Tibial nerve (tissue), 4 donors: ENCODE measurements around the gene ATG9B. TPM values are rescaled to one million over a fixed set of nuclear protein-coding genes. Genes with fewer than 3 reads are reported as not detected.
"Not testable (repeated sequence)": the region's sequence is repeated elsewhere in the genome, so short reads cannot be mapped to it uniquely, and the experiment has no call there.

Source experiments
- DNase-seq, 2 donors: peaks; one replicate each; pipeline ENCODE4 v3.0.0-alpha.2; 2019; ENCODE audit warnings: low spot score in 2 of 2
- H3K27ac ChIP-seq, 4 donors: fragments of 200-600 bp; sonication (generic) in 3 of 4; one replicate each; pipeline ENCODE4 v1.5.1; 2017 to 2019; ENCODE audit warnings: mild to moderate bottlenecking in 1 of 4
- H3K27me3 ChIP-seq, 2 donors: fragments of 200-600 bp; sonication (generic) in 1 of 2; one replicate each; pipeline versions ENCODE4 v1.5.1 to v1.6.0; 2017 to 2019
- H3K36me3 ChIP-seq, 3 donors: fragments of 200-600 bp; sonication (generic); one replicate each; pipeline ENCODE4 v1.5.1; 2018 to 2019
- H3K4me1 ChIP-seq, 4 donors: fragments of 200-600 bp; sonication (generic) in 3 of 4; one replicate each; pipeline ENCODE4 v1.5.1; 2017 to 2019
- H3K4me3 ChIP-seq, 4 donors: fragments of 200-600 bp; sonication (generic) in 3 of 4; one replicate each; pipeline ENCODE4 v1.5.1; 2017 to 2019; ENCODE audit warnings: mild to moderate bottlenecking in 1 of 4, moderate library complexity in 1 of 4
- H3K9me3 ChIP-seq, 4 donors: fragments of 200-600 bp; sonication (generic) in 3 of 4; one replicate each; pipeline ENCODE4 v1.5.1; 2017 to 2019
- EP300 ChIP-seq, 2 donors: sonication (generic); formaldehyde crosslinking; IDR thresholded peaks; one replicate each; pipeline ENCODE4 v1.6.1; 2017; ENCODE audit warnings: antibody characterized with exemption in 2 of 2, mild to moderate bottlenecking in 1 of 2
- POLR2A ChIP-seq, 2 donors: fragments of 450-650 bp; IDR thresholded peaks; one replicate each; pipeline ENCODE4 v1.6.1; 2017; ENCODE audit warnings: antibody characterized with exemption in 2 of 2, mild to moderate bottlenecking in 2 of 2, moderate library complexity in 2 of 2
- WGBS, 2 donors: methylation state at CpG; one replicate each; pipeline ENCODE4 v1.1.5; 2018; 5-methylcytosine and 5-hydroxymethylcytosine counted together
- total RNA-seq, 4 donors: library from RNA; depleted of rRNA; stranded (reverse); fragments of >200 nt; gene quantifications; one replicate each; pipeline ENCODE4 v1.1.0, GENCODE V29; 2016
- TF ChIP-seq, protein P1 (sequence below), 5 experiments: fragments of 200-600 bp in 3 of 5; fragments of 450-650 bp in 2 of 5; sonication (generic) in 3 of 5; IDR thresholded peaks; one replicate each; pipeline ENCODE4 v1.5.1; 2016 to 2019; ENCODE audit warnings: antibody characterized with exemption in 5 of 5, mild to moderate bottlenecking in 3 of 5, moderate library complexity in 2 of 5

ATG9B gene
- total RNA-seq, 4 donors from 2014 or later: not detected

DNA sequence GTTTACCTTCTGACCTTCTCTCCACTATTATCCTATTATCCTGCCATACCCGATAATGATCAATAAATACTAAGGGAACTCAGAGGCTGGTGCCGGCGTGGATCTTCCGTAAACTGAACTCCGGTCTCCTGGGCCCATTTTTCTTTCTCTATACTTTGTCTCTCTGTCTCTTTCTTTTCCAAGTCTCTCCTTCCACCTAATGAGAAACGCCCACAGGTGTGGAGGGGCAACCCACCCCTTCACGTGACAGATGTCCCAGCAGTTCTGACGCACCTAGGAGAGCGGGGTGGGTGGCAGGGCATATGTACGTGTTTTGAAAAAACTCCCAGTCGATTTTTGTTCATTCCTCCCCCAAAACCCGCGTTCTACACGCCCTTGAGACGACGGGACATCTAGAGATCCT is 3.4 kb upstream of the ATG9B start:
- not testable (repeated sequence) for H3K9me3 ChIP-seq, DNase-seq
- Histone ChIP-seq H3K27me3 (peaks cover 0 to 13% of the 10 kb centered on the region in 2 donors), H3K27ac (peak overlapping the region; percentile 49 to 92 (median 77)), H3K4me1 (peaks cover 0 to 17% (median 7%) of the 10 kb centered on the region in 4 donors), H3K36me3 (peaks cover 0 to 21% (median 0%) of the 10 kb centered on the region in 3 donors), H3K4me3 (peak overlapping the region; percentile 43 to 82 (median 66))
- TF ChIP-seq POLR2A (IDR thresholded peaks at IDR 0.05): peak in 1 of 2 donors; percentile 21
- 10 to 12% methylated on average over 16 of the region's 16 CpGs for WGBS, 2 donors

DNA sequence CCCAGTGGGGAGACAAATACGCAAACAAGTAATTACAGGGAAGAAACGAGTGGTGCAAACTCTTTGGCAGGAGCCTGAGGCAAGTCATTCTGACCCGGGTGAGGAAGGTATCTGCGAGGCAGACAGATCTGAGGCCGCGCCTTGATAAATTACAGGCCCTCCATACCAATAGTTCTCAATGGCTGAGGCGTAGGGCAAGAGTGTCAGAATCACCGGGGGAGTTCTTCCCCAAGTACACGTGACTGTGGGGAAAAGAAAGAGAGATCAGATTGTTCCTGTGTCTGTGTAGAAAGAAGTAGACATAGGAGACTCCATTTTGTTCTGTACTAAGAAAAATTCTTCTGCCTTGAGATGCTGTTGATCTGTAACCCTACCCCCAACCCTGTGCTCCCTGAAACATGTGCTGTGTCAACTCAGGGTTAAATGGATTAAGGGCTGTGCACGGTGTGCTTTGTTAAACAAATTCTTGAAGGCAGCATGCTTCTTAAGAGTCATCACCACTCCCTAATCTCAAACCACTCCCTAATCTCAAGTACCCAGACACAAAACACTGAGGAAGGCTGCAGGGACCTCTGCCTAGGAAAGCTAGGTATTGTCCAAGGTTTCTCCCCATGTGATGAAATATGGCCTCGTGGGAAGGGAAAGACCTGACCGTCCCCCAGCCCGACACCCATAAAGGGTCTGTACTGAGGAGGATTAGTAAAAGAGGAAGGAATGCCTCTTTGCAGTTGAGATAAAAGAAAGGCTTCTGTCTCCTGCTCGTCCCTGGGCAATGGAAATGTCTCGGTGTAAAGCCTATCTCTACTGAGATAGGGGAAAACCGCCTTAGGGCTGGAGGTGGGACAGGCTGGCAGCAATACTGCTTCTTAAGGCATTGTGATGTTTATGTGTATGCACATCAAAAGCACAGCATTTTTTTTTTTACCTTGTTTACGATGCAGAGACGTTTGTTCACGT is 2.8 kb upstream of the ATG9B start:
- not testable (repeated sequence) for DNase-seq, H3K9me3 ChIP-seq, H3K4me3 ChIP-seq
- Histone ChIP-seq H3K27me3 (peaks cover 0 to 15% of the 10 kb centered on the region in 2 donors), H3K36me3 (peaks cover 0 to 15% (median 0%) of the 10 kb centered on the region in 3 donors), H3K4me1 (peaks cover 0 to 17% (median 7%) of the 10 kb centered on the region in 4 donors), H3K27ac (peak overlapping the region in 3 of 4 donors; percentile 49 to 92 (median 76))
- WGBS, 2 donors: 44% methylated on average over 19 of the region's 19 CpGs

DNA sequence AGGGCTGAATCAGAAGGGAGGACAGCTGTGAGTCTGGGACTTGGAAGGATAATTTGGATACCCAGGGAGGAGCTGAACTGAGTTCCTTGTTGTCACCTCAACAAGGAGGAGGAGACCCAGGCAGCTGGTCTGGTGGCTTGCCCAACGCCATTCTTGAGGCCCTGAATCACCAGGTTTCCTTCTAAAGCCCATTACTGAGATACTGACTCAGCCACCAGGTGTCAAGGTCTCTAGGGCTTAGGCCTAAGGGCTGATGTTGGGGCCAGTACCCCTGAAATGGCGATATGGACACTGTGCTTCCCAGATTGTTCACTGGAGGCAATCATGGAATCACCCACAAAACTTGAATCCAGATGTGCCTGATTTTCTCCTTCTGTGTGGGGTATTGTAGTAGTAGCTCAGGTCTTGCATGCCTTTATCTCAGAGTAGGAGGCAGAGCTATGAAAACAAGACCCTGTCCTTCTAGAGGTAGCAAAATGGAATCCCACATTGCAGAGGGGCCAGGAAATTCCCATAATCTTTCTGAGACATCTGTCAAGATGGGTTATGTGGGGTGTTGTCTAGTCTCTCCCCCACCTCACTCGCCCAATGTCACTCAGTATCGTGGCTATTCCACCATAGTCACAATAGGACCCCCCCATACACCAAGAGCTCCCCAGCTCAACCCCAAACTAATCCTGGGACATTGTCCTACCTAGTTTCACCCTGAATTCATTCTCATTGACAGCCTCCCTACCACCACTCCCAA is 1.8 kb upstream of the ATG9B start:
- Histone ChIP-seq H3K9me3 (no peaks in the 10 kb centered on the region), H3K27me3 (peaks cover 0 to 23% of the 10 kb centered on the region in 2 donors), H3K4me1 (peaks cover 0 to 17% (median 7%) of the 10 kb centered on the region in 4 donors), H3K27ac (no peak overlapping the region), H3K4me3 (no peak overlapping the region), H3K36me3 (peaks cover 0 to 7% (median 0%) of the 10 kb centered on the region in 3 donors)
- no peak for DNase-seq
- WGBS, 2 donors: 76 to 83% methylated on average over 3 to 4 of the region's 4 CpGs
- TF ChIP-seq EP300 (IDR thresholded peaks at IDR 0.05) (no peak), POLR2A (IDR thresholded peaks at IDR 0.05) (no peak)
- TF ChIP-seq, protein P1, sequence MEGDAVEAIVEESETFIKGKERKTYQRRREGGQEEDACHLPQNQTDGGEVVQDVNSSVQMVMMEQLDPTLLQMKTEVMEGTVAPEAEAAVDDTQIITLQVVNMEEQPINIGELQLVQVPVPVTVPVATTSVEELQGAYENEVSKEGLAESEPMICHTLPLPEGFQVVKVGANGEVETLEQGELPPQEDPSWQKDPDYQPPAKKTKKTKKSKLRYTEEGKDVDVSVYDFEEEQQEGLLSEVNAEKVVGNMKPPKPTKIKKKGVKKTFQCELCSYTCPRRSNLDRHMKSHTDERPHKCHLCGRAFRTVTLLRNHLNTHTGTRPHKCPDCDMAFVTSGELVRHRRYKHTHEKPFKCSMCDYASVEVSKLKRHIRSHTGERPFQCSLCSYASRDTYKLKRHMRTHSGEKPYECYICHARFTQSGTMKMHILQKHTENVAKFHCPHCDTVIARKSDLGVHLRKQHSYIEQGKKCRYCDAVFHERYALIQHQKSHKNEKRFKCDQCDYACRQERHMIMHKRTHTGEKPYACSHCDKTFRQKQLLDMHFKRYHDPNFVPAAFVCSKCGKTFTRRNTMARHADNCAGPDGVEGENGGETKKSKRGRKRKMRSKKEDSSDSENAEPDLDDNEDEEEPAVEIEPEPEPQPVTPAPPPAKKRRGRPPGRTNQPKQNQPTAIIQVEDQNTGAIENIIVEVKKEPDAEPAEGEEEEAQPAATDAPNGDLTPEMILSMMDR (IDR thresholded peaks at IDR 0.05): no peak

DNA sequence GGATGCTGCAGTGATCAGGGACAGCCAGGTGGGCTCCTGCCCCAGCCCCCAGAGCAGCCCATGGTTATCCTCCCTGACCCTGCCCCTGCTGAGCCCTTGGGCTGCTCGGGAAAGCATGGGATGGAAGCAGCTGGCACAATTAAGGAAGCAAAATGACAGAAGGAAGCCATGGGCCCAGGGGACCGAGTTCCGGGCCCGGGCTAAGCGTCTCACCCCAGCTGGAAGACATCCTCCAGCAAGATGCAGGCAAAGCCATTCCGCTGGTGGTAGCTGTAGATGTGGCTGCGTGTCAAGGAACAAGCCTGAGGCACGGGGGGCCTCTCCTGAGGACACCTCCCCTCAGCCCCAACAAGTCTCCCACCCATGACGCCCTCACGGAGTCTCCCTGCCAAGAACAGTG is 1.1 kb downstream of the ATG9B start:
- peaks cover 0 to 16% (median 7%) of the 10 kb centered on the region in 4 donors for H3K4me1 ChIP-seq
- H3K36me3 ChIP-seq: no peaks in the 10 kb centered on the region
- DNase-seq: no peak
- 77 to 79% methylated on average over 6 to 10 of the region's 10 CpGs for WGBS, 2 donors
- peaks cover 0 to 51% of the 10 kb centered on the region in 2 donors for H3K27me3 ChIP-seq
- H3K27ac ChIP-seq: no peak overlapping the region
- TF ChIP-seq, protein P1 (IDR thresholded peaks at IDR 0.05): no peak
- TF ChIP-seq EP300 (IDR thresholded peaks at IDR 0.05) (no peak), POLR2A (IDR thresholded peaks at IDR 0.05) (no peak)
- no peak overlapping the region for H3K4me3 ChIP-seq
- no peaks in the 10 kb centered on the region for H3K9me3 ChIP-seq

DNA sequence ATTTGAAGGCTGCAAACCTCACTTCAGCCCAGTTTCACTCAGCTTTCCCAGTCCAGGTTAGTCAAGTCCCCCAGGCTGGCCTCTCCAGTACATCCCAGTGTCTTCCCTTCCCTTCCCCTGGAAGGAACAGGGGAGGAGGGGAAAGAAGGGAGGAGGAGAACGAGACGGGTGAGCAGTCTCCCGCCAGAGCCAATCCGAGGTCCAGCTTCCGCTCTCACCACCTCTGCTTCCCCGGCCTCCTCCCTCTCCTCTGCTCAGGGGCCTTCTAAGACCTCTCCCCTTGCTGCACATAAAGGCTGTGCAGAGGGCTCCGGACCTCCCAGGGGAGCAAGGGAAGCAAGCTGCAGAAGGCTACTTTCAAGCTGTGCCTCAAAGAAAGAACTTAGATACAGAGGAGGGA is 4.1 kb downstream of the ATG9B start:
- TF ChIP-seq POLR2A (IDR thresholded peaks at IDR 0.05) (no peak), EP300 (IDR thresholded peaks at IDR 0.05) (no peak)
- TF ChIP-seq, protein P1 (IDR thresholded peaks at IDR 0.05): no peak
- peaks cover 0 to 71% of the 10 kb centered on the region in 2 donors for H3K27me3 ChIP-seq
- H3K9me3 ChIP-seq: no peaks in the 10 kb centered on the region
- 23 to 24% methylated on average over 7 of the region's 7 CpGs for WGBS, 2 donors
- no peak overlapping the region for H3K27ac ChIP-seq
- no peak for DNase-seq
- no peaks in the 10 kb centered on the region for H3K36me3 ChIP-seq
- no peak overlapping the region for H3K4me3 ChIP-seq
- H3K4me1 ChIP-seq: peaks cover 0 to 18% (median 10%) of the 10 kb centered on the region in 4 donors
